GM12891 (cell line): Measurements from ENCODE around the gene C2.

Source experiments
- POLR2A ChIP-seq: IDR thresholded peaks from 2 replicates; pipeline ENCODE4 v1.6.1; 2011; ENCODE audit warnings: low read depth, low read length, control low read depth
- POLR2AphosphoS5 ChIP-seq: IDR thresholded peaks from 2 replicates; pipeline ENCODE4 v1.6.1; 2011; ENCODE audit warnings: low read depth, low read length, control low read depth
- SPI1 ChIP-seq: IDR thresholded peaks from 2 replicates; pipeline ENCODE4 v1.6.1; 2011; ENCODE audit warnings: low read depth, low read length, control low read depth

- TF ChIP-seq POLR2A (no peak), POLR2AphosphoS5 (no peak), SPI1 (no peak)
Observed at GRCh38 chr6:31903957-31904356, 23.6 kb upstream of the C2 start.
